Subcutaneous abdominal adipose tissue (tissue), 5 donors: ENCODE measurements around the gene FAM174A.

ENCODE experiments used
- H3K27ac ChIP-seq: one replicate; pipeline ENCODE4 v1.7.0; 2013; ENCODE audit warnings: low read depth, mild to moderate bottlenecking, inconsistent platforms, low read length, moderate library complexity
- H3K27me3 ChIP-seq, 5 donors: one replicate each; pipeline ENCODE4 v1.7.0; 2013; ENCODE audit warnings: low read length in 5 of 5, inconsistent platforms in 1 of 5; ENCODE audit not compliant: control insufficient read depth in 5 of 5, insufficient read depth in 4 of 5
- H3K36me3 ChIP-seq, 5 donors: one replicate each; pipeline ENCODE4 v1.7.0; 2013; ENCODE audit warnings: low read length in 5 of 5; ENCODE audit not compliant: control insufficient read depth in 5 of 5, insufficient read depth in 5 of 5
- H3K4me1 ChIP-seq, 5 donors: one replicate each; pipeline ENCODE4 v1.7.0; 2013; ENCODE audit warnings: low read length in 5 of 5, mild to moderate bottlenecking in 3 of 5, moderate library complexity in 1 of 5; ENCODE audit not compliant: control insufficient read depth in 5 of 5, insufficient read depth in 5 of 5
- H3K4me3 ChIP-seq, 5 donors: one replicate each; pipeline ENCODE4 v1.7.0; 2013; ENCODE audit warnings: low read length in 5 of 5, low read depth in 1 of 5
- H3K9ac ChIP-seq, 5 donors: one replicate each; pipeline ENCODE4 v1.7.0; 2013; ENCODE audit warnings: low read length in 5 of 5, mild to moderate bottlenecking in 4 of 5, moderate library complexity in 3 of 5
- H3K9me3 ChIP-seq, 5 donors: one replicate each; pipeline ENCODE4 v1.7.0; 2013; ENCODE audit warnings: low read length in 5 of 5; ENCODE audit not compliant: control insufficient read depth in 5 of 5
- donor health status: healthy.
- donor health status: healthy.
- donor health status: healthy.
- donor health status: healthy.
- donor health status: healthy.

FAM174A gene

DNA sequence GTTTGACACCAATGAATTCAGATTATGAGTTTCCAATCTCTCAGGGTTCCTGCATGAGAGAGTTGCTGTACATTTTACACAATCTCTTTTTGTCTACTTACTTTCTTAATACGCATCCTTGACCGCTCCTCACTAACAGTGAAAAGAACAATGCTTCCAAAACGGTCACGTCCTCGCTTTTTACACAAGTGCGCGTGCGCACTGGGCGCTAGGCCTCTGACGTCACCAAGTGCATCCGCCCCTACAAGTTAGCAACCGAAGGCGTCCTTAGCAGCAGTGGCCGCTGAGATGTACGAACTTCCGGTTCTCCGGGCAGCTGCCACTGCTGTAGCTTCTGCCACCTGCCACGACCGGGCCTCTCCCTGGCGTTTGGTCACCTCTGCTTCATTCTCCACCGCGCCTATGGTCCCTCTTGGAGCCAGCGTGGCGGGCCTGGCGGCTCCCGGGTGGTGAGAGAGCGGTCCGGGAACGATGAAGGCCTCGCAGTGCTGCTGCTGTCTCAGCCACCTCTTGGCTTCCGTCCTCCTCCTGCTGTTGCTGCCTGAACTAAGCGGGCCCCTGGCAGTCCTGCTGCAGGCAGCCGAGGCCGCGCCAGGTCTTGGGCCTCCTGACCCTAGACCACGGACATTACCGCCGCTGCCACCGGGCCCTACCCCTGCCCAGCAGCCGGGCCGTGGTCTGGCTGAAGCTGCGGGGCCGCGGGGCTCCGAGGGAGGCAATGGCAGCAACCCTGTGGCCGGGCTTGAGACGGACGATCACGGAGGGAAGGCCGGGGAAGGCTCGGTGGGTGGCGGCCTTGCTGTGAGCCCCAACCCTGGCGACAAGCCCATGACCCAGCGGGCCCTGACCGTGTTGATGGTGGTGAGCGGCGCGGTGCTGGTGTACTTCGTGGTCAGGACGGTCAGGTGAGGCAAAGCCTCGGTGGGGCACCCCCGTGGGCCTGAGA is at the start of gene FAM174A:
TSS of gene FAM174A (plus strand) at position 315 of the 946 bp plus-strand sequence. CDS start at position 472, 157 bp downstream.
- Histone ChIP-seq H3K9ac (peak within 1 kb of the TSS; percentile 72 to 98 (median 85)), H3K9me3 (peaks cover 0 to 12% (median 4%) of the 10 kb centered on the region in 5 donors), H3K36me3 (no peaks in the 10 kb centered on the region), H3K4me3 (peak within 1 kb of the TSS; percentile 84 to 98 (median 87)), H3K4me1 (peaks cover 0 to 31% (median 26%) of the 10 kb centered on the region in 5 donors), H3K27me3 (no peaks in the 10 kb centered on the region), H3K27ac (peak within 1 kb of the TSS; percentile 82)

DNA sequence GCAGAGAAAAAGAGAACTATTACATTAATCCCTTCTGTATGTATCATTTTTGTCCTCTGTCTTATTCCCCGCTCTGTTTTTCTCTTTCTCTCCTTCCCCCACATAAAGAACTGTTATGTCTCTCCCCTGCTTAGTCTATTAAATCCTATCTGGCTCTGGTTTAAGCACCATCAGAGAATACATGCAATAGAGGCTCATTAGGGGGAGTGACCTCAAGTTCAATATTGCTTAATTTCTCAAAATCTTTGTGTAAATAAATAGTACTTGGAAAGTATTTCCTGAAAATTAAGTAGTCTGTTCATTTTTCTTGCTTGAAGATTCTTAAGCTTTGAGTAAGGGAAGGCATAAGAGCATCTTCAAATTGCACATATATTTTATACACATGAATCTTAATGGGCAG is 41.2 kb upstream of the FAM174A start:
- H3K9me3 ChIP-seq: no peaks in the 10 kb centered on the region

DNA sequence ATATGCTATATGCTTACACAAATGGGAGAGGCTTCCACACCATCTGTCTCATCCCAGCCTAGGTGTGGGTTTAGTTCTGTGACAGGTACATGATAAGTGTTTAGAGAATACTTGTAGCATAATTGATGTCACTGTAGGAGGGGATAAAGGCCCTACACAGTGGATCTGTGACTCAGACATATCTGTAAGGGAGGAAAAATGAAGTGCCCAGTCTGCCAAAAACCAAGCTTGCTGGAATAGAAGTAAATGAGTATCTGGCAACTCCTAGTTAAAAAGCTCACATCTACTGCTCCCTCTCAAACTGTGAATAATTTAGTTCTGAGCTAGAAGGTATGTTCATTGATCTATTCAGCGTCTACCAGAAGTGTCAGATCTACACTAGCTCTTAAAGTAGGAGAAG is 38.9 kb upstream of the FAM174A start:
- Histone ChIP-seq H3K27ac (no peak overlapping the region), H3K27me3 (no peaks in the 10 kb centered on the region), H3K9me3 (no peaks in the 10 kb centered on the region), H3K36me3 (no peaks in the 10 kb centered on the region), H3K9ac (no peak overlapping the region), H3K4me1 (no peaks in the 10 kb centered on the region), H3K4me3 (no peak overlapping the region)

More for the DNA sequence above, 41.2 kb upstream of the FAM174A start:
- no peaks in the 10 kb centered on the region for H3K36me3 ChIP-seq
- no peaks in the 10 kb centered on the region for H3K27me3 ChIP-seq
- H3K9ac ChIP-seq: no peak overlapping the region
- H3K4me3 ChIP-seq: no peak overlapping the region
- no peak overlapping the region for H3K27ac ChIP-seq
- no peaks in the 10 kb centered on the region for H3K4me1 ChIP-seq

DNA sequence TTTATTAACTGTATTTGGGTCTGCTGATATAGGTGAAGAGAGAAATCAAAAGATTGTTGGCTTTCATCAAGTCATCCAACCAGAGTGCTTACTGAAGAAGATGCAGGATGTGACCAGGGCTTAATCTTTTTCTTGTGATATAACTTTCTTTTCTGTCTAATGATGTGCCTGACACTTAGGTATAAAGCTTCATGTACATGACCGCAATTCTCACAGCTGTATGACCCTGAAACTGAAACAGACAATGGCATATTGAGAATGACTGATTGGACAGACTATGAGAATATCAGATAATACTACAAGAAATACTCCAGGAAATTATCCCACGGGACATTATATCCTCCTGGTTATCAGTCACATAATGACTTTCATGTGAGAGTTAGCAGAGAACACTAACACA is 32.5 kb upstream of the FAM174A start:
- H3K27ac ChIP-seq: no peak overlapping the region
- no peak overlapping the region for H3K4me3 ChIP-seq
- peaks cover 0 to 10% (median 7%) of the 10 kb centered on the region in 5 donors for H3K4me1 ChIP-seq

DNA sequence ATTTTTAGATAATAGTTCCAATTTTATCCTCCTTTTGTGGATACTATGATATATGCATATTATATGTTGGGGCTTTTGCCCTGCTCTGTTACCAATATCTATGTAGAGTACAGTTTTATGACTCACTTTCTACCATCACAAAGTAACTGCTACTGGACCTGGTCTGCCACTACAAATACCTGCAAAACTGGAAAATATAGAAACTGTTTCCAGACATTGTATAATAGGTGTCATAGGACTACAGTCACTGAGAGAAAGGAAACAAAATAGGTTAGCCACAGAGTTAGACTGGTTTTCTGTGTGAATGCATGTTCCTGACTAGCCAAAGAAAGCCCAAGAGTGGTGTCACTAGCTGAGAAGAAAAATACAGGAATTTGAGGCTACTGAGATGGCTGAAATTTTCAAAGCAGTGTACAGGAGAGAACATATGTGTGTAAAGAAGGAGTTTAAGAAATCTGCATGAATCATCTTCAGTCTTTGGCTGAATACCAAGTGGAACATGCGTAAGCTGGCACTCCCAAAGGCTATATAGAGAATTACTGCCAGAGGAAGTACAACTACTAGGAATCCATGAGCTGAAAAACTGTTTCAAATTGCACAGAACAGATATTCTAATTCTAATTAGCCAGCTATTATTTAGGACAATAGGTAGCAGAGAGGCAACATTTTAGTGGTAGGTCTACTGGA is 29.0 kb upstream of the FAM174A start:
- H3K4me3 ChIP-seq: no peak overlapping the region
- no peaks in the 10 kb centered on the region for H3K27me3 ChIP-seq
- H3K4me1 ChIP-seq: peaks cover 0 to 10% (median 7%) of the 10 kb centered on the region in 5 donors
- no peaks in the 10 kb centered on the region for H3K36me3 ChIP-seq
- H3K27ac ChIP-seq: no peak overlapping the region
- no peak overlapping the region for H3K9ac ChIP-seq
- H3K9me3 ChIP-seq: no peaks in the 10 kb centered on the region

More for the DNA sequence above, 32.5 kb upstream of the FAM174A start:
- no peaks in the 10 kb centered on the region for H3K9me3 ChIP-seq
- no peak overlapping the region for H3K9ac ChIP-seq
- H3K27me3 ChIP-seq: no peaks in the 10 kb centered on the region
- H3K36me3 ChIP-seq: no peaks in the 10 kb centered on the region

DNA sequence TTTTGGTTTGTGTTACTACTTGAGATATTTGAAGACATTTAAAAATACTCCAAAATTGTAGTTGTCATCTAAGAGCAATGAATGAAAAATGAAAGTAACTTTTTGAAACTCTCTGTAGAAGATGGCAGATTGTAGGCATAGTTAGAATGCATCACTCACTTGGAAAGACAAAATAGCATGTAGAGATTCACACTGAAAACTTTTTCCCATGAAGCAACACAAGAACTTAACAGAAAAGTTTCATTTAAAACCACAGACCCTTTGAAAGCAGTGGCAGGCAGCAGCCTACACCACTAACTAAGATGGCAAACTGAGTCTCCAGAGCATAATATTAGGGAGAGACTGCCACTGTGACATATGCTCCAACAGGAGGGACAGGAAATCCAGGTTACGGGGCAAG is 18.9 kb upstream of the FAM174A start:
- H3K27me3 ChIP-seq: no peaks in the 10 kb centered on the region
- H3K27ac ChIP-seq: no peak overlapping the region
- H3K36me3 ChIP-seq: no peaks in the 10 kb centered on the region
- no peaks in the 10 kb centered on the region for H3K4me1 ChIP-seq
- H3K9ac ChIP-seq: no peak overlapping the region
- no peak overlapping the region for H3K4me3 ChIP-seq
- peaks cover 0 to 17% (median 7%) of the 10 kb centered on the region in 5 donors for H3K9me3 ChIP-seq

DNA sequence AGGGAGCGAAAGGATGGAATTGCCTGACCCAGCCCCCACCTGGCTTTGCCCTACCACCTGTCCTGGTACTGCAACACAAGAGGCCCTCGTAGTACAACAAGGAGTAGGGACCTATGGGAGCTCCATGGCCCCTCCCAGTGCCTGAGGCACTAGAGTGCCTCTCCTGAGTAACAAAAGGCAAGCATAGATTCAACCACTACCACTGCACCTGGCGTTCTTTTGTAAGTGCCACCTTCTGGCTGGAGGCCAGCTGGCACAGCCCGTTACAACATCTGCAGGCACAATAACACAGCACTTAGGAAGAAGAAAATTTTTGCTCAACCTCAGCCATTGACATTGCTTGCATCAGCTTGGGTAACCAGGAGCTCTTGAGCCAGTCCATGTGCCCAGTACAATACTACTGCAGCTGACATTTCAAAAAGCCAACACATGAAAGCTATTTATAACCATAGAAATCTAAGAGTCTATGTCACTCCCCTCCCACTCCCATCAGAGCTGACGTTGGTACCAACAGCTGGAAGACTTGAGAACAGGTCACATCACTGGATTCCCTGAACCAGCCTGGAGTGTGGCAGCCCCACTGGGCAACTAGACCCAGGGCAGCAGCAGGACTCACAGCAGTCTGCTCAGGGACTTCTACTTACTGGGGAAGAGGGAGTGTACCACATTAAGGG is 17.7 kb upstream of the FAM174A start:
- Histone ChIP-seq H3K36me3 (no peaks in the 10 kb centered on the region), H3K27me3 (no peaks in the 10 kb centered on the region), H3K27ac (no peak overlapping the region), H3K9ac (no peak overlapping the region), H3K4me1 (no peaks in the 10 kb centered on the region), H3K9me3 (peaks cover 0 to 17% (median 7%) of the 10 kb centered on the region in 5 donors), H3K4me3 (no peak overlapping the region)

DNA sequence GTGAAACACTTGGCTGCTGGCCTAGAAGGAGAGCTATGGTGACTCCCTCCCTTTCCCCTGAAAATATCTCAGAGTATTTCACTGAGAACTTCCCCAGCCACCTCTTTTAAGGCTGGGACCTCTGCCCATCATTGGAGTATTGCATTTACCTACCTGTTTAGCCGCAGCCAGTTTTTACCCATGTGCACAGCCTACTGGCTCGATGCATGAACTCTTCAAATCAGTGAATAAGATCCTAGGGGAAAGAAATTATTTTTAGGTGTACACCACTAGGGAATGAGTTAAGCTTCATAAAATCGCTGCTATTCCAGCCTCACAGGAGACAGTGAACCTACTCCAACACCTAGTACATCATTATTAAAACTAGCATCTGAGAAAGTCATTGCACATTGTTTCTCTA is 16.8 kb upstream of the FAM174A start:
- peaks cover 0 to 17% (median 7%) of the 10 kb centered on the region in 5 donors for H3K9me3 ChIP-seq

DNA sequence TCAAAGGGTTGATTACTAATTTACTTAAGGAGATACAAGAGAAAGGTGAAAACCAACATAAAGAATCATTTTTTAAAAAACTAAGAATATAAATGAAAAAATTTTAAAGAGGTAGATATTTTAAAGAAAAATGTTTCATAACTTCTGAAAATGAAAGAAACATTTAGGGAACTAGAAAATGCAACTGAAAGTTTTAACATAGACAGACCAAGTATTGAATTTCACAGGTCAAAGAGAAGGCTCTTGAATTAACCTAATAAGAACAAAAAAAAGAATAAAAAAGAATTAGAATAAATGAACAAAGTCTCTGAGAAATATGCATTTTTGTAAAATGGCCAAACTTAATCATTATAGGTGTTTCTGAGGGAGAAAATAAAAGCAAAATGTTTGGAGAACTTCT is 16.1 kb upstream of the FAM174A start:
- Histone ChIP-seq H3K9ac (no peak overlapping the region), H3K36me3 (no peaks in the 10 kb centered on the region), H3K9me3 (peaks cover 0 to 17% (median 7%) of the 10 kb centered on the region in 5 donors), H3K27me3 (no peaks in the 10 kb centered on the region), H3K27ac (no peak overlapping the region), H3K4me3 (no peak overlapping the region), H3K4me1 (no peaks in the 10 kb centered on the region)

More for the DNA sequence above, 16.8 kb upstream of the FAM174A start:
- H3K9ac ChIP-seq: no peak overlapping the region
- H3K4me3 ChIP-seq: no peak overlapping the region
- H3K27ac ChIP-seq: no peak overlapping the region
- H3K36me3 ChIP-seq: no peaks in the 10 kb centered on the region
- no peaks in the 10 kb centered on the region for H3K4me1 ChIP-seq
- no peaks in the 10 kb centered on the region for H3K27me3 ChIP-seq
